GM18951 (cell line): ENCODE data around the gene TLDC2.
"Not testable (repeated sequence)": the region's sequence is repeated elsewhere in the genome, so short reads cannot be mapped to it uniquely, and the experiment has no call there.

Source experiments
- POLR2A ChIP-seq: IDR thresholded peaks from 4 replicates; pipeline ENCODE4 v1.6.1; 2011; ENCODE audit warnings: mild to moderate bottlenecking; ENCODE audit not compliant: insufficient read length, insufficient read depth; ENCODE audit errors: extremely low read depth
- in situ Hi-C: fragments of 300-500 bp; cut with MboI; formaldehyde crosslinking; loops from one replicate; pipeline ENCODE4 v1.12.0; 2022; ENCODE audit warnings: low sequenced_read_pairs, mixed read lengths, inconsistent platforms; ENCODE audit not compliant: unreplicated experiment

Gene TLDC2

DNA sequence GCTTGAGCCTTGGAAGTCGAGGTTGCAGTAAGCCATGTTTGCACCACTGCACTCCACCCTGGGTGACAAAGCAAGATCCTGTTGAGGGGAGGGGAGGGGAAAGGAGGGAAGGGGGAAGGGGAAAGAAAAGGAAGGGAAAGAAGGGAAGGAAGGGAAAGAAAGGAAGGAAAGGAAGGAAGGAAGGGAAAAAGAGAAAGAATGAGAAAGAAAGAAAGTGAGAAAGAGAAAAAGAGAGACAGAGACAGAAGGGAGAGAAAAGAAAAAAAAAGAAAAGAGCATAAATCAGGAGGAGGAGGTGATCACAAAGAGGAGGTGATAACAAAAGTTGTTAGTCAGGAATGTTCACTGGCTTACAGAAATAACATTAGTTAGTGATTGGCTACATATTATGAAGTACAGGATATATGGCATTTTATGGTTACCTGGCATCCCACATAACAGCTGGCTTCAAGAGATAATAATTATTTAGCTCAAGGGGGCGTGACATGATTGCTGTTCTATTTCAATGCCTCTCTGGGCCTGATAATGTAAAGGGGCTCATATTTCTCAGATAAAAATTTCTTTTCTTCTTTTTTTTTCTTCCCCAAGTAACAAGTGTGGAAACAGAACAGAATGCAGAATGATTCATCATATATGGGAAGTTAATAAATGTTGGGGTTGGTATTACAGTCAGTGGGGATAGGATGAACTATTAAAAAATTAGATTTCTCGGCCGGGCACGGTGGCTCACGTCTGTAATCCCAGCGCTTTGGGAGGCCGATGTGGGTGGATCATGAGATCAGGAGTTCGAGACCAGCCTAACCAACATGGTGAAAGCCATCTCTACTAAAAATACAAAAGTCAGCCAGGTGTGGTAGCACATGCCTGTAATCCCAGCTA, 48.5 kb downstream of the TLDC2 start:
- no peak for TF ChIP-seq POLR2A
- in situ Hi-C loops, result no loop called here

DNA sequence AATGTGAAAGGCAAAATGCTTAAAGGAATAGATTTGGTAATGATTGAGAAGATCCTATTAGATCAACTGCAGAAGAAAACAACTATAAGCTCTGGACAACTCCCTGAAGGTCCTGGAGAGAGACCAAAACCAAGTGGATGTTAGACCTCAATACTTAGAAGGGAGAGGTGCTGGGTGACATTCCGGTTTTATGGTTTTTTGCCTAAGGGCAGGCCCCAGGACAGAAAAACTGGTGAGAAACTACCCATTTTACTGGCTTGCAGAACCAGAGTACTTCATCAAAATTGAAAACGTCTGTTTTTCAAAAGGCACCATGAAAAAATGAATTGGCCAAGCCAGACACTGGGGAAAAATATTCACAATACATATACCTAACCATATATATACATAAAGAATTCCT, 49.3 kb downstream of the TLDC2 start:
- no peak for TF ChIP-seq POLR2A
- in situ Hi-C loops, result no loop called here

- TF ChIP-seq POLR2A, result no peak
- in situ Hi-C loops, result no loop called here
These were observed 50.8 kb downstream of the TLDC2 start for GRCh38 chr20:36926653-36927200.

- in situ Hi-C loops, result no loop called here
- no peak for TF ChIP-seq POLR2A
These were observed 51.8 kb downstream of the TLDC2 start for GRCh38 chr20:36927704-36928103.

- no peak for TF ChIP-seq POLR2A
- in situ Hi-C loops, result no loop called here
These were observed 53.4 kb downstream of the TLDC2 start for GRCh38 chr20:36929290-36929689.

DNA sequence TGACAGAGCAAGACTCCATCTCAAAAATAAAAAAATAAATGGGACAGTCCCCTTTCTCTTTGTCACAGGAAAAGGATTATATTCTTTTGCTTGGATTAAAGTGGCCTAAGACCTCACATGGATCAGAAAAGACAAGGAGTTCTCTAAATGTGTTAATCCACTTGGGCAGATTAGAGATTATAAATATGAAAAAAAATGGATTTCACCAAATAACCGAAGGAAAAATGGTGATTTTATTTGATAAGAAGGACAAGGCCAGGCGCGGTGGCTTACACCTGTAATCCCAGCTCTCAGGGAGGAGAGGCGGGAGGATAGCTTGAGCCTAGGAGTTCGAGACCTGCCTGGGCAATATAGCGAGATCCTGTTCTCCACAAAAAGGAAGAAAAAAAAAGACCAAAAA, 53.8 kb downstream of the TLDC2 start:
- no peak for TF ChIP-seq POLR2A
- in situ Hi-C loops, result no loop called here

DNA sequence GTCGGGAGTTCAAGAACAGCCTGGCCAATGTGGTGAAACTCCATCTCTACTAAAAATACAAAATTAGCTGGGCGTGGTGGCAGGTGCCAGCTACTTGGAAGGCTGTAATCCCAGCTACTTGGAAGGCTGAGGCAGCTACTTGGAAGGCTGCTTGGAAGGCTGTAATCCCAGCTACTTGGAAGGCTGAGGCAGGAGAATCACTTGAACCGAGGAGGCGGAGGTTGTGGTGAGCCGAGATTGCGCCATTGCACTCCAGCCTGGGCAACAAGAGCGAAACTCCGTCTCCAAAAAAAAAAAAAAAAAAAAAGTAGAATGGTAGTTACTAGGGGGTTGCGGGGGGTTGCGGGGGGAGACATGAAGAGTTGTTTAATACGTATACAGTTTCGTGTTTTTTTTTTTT, 56.1 kb downstream of the TLDC2 start:
- in situ Hi-C loops, result not testable (repeated sequence)

- TF ChIP-seq POLR2A, result no peak
- in situ Hi-C loops, result no loop called here
These were observed 56.8 kb downstream of the TLDC2 start for GRCh38 chr20:36932476-36933426.

DNA sequence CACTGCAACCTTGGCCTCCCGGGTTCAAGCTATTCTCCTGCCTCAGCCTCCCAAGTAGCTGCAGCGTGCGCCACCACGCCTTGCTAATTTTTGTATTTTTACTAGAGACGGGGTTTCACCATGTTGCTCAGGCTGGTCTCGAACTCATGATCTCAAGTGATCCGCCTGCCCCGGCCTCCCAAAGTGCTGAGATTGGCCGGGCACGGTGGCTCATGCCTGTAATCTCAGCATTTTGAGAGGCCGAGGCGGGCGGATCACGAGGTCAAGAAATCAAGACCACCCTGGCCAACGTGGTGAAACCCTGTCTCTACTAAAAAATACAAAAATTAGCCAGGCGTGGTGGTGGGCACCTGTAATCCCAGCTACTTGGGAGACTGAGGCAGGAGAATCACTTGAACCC, 57.6 kb downstream of the TLDC2 start:
- in situ Hi-C loops, result not testable (repeated sequence)

GRCh38 chr20:36936341-36936740, 60.4 kb downstream of the TLDC2 start:
- TF ChIP-seq POLR2A, result no peak
- in situ Hi-C loops, result no loop called here

DNA sequence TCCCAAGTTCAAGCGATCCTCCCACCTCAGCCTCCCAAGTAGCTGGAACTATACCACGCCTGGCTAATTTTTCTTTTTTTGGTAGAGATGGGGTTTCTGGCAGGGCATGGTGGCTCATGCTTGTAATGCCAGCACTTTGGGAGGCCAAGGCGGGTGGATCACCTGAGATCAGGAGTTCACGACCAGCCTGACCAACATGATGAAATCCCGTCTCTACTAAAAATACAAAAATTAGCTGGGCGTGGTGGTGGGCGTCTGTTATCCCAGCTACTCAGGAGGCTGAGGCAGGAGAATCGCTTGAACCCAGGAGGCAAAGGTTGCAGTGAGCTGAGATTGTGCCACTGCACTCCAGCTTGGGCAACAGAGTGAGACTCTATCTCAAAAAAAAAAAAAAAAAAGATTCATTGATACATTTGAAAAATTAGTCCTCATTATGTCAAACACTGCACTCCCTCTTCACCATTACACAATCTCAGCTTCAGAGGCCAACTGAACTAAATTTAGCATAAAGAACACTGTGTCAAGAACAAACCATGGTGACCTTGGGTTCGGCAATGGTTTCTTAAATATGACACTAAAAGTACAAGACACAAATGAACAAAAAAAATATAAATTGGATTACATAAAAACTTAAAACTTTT, 60.9 kb downstream of the TLDC2 start:
- in situ Hi-C loops, result not testable (repeated sequence)

DNA sequence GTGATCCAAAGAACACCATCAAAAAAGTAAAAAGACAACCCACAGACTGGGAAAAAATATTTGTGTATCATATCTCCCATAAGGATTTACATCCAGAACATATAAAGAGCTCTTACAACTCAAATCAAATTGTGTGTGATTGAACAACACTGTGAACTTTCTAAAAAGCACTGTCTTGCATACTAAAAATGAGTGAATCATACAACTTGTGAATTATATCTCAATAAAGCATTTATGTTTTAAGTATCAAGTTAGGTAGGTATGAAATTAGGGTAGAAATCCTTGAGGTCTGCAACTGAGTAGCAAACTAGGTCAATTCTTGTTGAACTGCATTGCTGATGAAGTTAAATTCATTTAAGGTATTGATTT, 61.4 kb downstream of the TLDC2 start:
- in situ Hi-C loops, result no loop called here
- no peak for TF ChIP-seq POLR2A

GRCh38 chr20:36941401-36941835, 65.5 kb downstream of the TLDC2 start:
- in situ Hi-C loops, result no loop called here
- no peak for TF ChIP-seq POLR2A
